GM18507 (cell line): ENCODE measurements around the gene PLEKHA1.

Experiments
- DNase-seq: peaks from one replicate; pipeline ENCODE4 v3.0.0; 2011; ENCODE audit warnings: low read depth; ENCODE audit not compliant: insufficient read length; ENCODE audit errors: extremely low spot score
- FAIRE-seq: peaks from 2 replicates; lab custom pipeline; 2011; peaks lifted over from hg19 to GRCh38; lab: Jason Lieb, UNC

Gene PLEKHA1

DNA sequence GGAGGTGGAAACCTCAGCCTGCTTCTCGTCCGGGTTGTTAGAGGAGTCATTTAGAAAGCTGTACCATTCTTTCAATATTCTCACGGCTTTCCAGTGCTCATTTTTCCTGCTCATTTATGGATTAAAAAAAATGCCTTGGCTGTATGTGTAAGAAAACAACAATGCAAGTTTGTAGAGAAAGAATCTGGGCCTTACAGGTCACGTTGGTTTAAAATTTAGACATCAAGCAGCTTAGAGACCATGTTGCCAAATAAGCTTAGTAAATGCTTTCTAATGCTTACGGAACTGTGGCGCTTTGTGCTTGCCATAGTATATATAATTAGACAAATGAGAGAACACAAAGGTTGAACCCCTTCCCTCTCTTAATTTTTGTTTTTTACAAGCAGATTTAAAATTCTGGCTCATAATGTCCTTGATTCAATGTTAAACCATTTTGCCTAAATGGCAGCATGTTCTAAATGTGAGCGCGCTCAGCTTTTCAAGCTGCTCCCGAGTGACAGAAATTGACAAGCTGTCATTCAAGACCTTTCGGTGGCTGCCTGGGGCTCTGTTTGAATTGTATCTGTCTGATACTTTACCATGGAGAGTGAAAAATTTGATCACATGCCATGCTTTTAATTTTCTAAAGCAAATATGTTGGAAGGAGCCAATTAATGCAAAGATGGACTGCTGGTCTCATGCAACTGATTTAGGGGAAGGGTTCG, 81.0 kb downstream of the PLEKHA1 start:
- DNase-seq, result no peak
- no peak for FAIRE-seq

DNA sequence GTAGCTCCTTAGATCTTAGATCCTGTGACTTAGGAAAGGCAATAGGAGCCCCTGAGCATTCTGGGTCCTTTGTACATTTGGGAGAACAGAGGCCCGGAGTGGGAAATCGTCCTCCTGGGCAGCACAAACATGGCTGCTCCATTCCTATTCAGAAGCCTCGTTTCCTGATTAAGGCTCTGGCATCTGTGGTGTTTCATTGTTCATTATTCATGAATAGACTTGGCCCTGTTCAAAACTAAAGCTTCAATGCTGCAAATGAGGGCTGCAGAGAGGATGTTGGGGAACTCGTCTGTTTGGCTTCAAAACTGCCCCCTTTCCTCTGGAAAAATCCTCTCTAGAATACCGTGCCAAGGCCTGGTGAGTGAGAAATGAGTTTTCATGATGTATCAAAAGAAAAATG, 83.4 kb downstream of the PLEKHA1 start:
- FAIRE-seq (no peak), DNase-seq (no peak)

DNA sequence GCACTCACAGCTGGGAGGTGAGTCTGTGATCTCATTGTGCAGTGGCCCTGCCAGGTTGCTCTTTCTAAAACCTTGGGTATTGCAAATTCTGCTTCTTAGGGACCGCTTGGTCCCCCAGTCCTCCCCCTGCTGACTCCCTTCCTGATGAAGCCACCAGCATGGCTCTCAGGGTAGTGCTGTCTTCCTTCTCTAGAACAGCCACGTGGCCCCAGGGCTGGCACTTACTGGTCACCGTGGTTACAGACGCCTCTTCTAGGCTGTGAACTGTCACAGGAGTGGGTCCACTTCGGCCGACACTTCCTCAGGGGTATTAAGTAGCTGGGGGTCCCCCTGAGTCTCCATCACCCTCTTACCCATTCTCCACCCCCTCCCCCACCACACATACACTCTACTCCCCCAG, 84.2 kb downstream of the PLEKHA1 start:
- FAIRE-seq, result no peak

GRCh38 chr10:122459561-122460273, 85.2 kb downstream of the PLEKHA1 start:
- FAIRE-seq (no peak), DNase-seq (no peak)

More for the DNA sequence above, 84.2 kb downstream of the PLEKHA1 start:
- no peak for DNase-seq

GRCh38 chr10:122460891-122461293, 86.4 kb downstream of the PLEKHA1 start:
- FAIRE-seq (no peak), DNase-seq (no peak)

- FAIRE-seq (no peak), DNase-seq (no peak)
Observed at GRCh38 chr10:122461367-122461728, 86.8 kb downstream of the PLEKHA1 start, which contains the start of gene HTRA1. Gene HTRA1 (plus strand): TSS chr10:122461553. CDS start chr10:122461653, 100 bp downstream.

GRCh38 chr10:122461729-122462532, 87.4 kb downstream of the PLEKHA1 start:
- FAIRE-seq (no peak), DNase-seq (no peak)

- DNase-seq (no peak), FAIRE-seq (no peak)
Observed at GRCh38 chr10:122462533-122463465, 88.3 kb downstream of the PLEKHA1 start.

DNA sequence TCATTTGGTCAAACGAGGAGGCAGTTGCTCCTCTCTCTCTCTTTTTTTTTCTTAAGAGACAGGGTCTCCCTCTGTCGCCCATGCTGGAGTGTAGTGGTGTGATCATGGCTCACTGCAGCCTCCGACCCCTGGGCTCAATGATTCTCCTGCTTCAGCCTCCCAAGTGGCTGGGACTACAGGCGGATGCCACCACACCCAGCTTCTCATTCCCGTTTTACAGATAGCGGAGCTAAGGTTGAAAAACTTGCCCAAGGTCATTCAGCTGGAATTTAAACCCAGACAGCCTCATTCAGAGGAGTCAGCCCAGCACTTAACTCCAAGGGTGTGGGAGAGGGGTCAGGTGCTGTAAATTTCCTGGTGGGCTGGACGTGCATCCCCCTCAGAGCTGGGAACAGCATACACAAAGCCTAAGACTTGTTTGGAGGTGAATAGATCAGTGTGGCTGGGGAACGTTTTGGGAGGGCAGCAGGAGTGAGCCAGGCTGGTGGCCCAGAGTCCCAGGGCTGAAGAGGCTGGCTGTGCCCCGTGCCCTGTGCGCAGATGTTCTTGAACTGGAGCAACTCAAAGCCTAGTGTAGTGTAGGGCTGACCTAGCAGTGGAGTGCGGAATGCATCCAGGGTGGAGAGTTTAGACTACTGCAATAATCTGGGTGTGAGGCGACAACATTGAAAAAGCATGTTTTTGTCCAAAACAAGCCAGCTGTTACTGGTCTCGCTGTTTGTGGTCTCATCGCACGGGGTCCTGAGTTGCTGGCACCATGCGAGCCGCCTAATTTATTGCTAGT, 89.2 kb downstream of the PLEKHA1 start:
- no peak for DNase-seq
- FAIRE-seq, result no peak

DNA sequence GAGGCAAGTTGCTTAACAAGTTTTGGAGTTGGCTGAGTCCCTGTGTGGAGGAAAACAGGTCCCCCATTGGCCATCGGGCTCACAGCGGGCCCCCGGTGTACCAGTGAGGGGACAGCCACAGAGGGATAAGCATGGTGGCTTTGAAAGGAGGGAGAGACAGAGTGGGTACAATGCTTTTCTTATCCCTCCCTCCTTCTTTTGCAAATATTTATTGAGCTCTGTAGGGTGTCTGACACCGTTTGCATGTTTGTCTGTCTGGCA, 89.7 kb downstream of the PLEKHA1 start:
- FAIRE-seq (no peak), DNase-seq (no peak)

GRCh38 chr10:122464586-122464985, 90.1 kb downstream of the PLEKHA1 start:
- DNase-seq (no peak), FAIRE-seq (no peak)

- FAIRE-seq (no peak), DNase-seq (no peak)
Observed at GRCh38 chr10:122465401-122466040, 91.0 kb downstream of the PLEKHA1 start.

DNA sequence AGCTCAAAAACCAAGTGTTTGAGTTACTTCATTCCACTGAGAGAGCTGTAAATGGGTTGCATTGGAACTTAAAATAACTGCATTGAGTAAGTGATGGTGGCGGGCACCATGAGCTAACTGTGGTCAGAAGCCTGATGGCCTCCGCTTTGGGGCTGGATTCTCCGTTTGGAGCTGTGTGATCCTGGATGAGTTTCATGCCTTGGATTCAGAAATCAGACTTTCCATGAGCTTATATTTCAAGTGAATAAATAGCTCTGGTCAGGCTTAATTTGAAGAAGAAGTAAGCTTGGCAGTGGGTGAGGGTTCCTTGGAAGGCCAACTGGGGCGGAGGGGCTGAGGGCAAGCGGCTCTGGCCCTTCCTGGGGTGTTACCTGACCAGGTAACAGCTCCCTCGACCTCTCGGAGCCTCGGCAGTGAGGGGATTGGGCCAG, 92.5 kb downstream of the PLEKHA1 start:
- no peak for DNase-seq
- no peak for FAIRE-seq

- FAIRE-seq, result no peak
- no peak for DNase-seq
Observed at GRCh38 chr10:122467701-122468100, 93.2 kb downstream of the PLEKHA1 start.

GRCh38 chr10:122468307-122468925, 93.9 kb downstream of the PLEKHA1 start:
- FAIRE-seq (no peak), DNase-seq (no peak)

GRCh38 chr10:122468926-122469781, 94.6 kb downstream of the PLEKHA1 start:
- DNase-seq (no peak), FAIRE-seq (no peak)

- FAIRE-seq, result no peak
- DNase-seq, result no peak
Observed at GRCh38 chr10:122469848-122470247, 95.3 kb downstream of the PLEKHA1 start.
